Kidney epithelial cell (primary cell): Measurements from ENCODE around the gene ARID3A. TPM values are rescaled to one million over a fixed set of nuclear protein-coding genes. Genes with fewer than 3 reads are reported as not detected.

Experiments used
- DNase-seq: peaks from one replicate; pipeline ENCODE4 v3.0.0-alpha.2; 2010; ENCODE audit warnings: low read depth
- H3K27me3 ChIP-seq: 2 replicates; pipeline ENCODE4 v1.6.0; 2011; ENCODE audit warnings: low read length; ENCODE audit not compliant: control insufficient read depth, insufficient read depth
- H3K36me3 ChIP-seq: 2 replicates; pipeline ENCODE4 v1.5.1; 2011; ENCODE audit warnings: low read length; ENCODE audit not compliant: control insufficient read depth, insufficient read depth
- H3K4me3 ChIP-seq: 2 replicates; pipeline ENCODE4 v1.5.1; 2011; ENCODE audit warnings: low read depth, mild to moderate bottlenecking, control low read depth, low read length
- total RNA-seq: library from RNA; depleted of rRNA; stranded (reverse); fragments of >200 nt; gene quantifications from 2 replicates; pipeline ENCODE4 v1.2.3, GENCODE V29; 2015
- TF ChIP-seq, protein P1 (sequence below): IDR thresholded peaks from 2 replicates; pipeline ENCODE4 v1.5.1; 2011; ENCODE audit warnings: mild to moderate bottlenecking, moderate library complexity, low read length, control low read depth, inconsistent platforms; ENCODE audit not compliant: insufficient read depth, poor library complexity, severe bottlenecking

ARID3A gene
- total RNA-seq, 1 donor from 2014 or later = 27.4 TPM

DNA sequence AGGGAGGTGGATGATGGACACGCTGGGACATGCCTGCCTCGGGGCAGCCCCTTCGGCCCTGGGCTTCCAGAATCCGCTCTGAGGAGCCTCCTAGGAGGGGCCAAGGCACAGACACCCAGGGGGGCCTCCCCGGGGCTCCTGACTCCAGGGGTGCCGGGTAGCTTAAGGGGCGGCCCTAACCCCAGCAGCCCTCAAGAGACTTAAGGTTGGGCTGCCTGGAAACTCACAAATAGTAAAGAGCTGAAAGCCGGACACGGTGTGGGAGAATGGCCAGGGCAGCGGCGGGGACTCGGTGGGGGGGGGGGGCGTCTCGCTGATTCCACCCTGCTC, 7.7 kb downstream of the ARID3A start:
- no peak overlapping the region for H3K4me3 ChIP-seq
- TF ChIP-seq, protein P1, sequence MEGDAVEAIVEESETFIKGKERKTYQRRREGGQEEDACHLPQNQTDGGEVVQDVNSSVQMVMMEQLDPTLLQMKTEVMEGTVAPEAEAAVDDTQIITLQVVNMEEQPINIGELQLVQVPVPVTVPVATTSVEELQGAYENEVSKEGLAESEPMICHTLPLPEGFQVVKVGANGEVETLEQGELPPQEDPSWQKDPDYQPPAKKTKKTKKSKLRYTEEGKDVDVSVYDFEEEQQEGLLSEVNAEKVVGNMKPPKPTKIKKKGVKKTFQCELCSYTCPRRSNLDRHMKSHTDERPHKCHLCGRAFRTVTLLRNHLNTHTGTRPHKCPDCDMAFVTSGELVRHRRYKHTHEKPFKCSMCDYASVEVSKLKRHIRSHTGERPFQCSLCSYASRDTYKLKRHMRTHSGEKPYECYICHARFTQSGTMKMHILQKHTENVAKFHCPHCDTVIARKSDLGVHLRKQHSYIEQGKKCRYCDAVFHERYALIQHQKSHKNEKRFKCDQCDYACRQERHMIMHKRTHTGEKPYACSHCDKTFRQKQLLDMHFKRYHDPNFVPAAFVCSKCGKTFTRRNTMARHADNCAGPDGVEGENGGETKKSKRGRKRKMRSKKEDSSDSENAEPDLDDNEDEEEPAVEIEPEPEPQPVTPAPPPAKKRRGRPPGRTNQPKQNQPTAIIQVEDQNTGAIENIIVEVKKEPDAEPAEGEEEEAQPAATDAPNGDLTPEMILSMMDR = no peak

DNA sequence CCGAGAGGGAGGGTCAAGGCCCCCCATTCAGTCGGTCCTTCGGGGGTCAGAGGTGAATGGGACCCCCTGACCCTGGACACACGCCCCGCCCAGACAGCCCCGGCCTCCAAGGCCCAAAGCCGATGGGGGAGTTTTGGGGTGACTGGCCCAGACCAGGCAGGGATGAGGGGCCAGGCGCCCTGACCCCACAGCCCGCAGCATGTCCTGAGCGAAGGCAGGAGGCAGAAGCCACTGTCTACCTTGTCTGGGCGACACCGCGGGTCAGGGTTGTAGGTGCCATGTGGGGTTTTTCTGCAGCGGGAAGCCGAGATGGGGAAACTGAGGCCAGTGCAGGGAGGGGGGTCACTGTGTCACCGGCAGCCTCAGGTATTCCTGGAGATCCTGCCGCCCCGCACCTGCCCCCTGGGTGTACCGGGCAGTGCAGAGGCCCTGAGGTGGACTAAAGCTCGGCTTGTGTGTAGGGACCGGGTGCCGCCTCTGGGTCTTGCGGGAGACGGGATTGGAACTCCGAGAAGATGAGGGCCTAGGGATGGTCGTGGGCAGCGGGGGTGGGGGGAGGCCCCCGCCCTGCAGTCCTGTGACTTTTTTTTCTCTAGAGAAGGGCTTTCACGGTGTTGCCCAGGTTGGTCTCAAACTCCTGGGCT, 8.5 kb downstream of the ARID3A start:
- Histone ChIP-seq H3K36me3 (no peaks in the 10 kb centered on the region), H3K4me3 (no peak overlapping the region), H3K27me3 (no peaks in the 10 kb centered on the region)
- TF ChIP-seq, protein P1 = no peak
- DNase-seq = no peak

More for the DNA sequence above, 7.7 kb downstream of the ARID3A start:
- DNase-seq = no peak
- Histone ChIP-seq H3K36me3 (no peaks in the 10 kb centered on the region), H3K27me3 (no peaks in the 10 kb centered on the region)

DNA sequence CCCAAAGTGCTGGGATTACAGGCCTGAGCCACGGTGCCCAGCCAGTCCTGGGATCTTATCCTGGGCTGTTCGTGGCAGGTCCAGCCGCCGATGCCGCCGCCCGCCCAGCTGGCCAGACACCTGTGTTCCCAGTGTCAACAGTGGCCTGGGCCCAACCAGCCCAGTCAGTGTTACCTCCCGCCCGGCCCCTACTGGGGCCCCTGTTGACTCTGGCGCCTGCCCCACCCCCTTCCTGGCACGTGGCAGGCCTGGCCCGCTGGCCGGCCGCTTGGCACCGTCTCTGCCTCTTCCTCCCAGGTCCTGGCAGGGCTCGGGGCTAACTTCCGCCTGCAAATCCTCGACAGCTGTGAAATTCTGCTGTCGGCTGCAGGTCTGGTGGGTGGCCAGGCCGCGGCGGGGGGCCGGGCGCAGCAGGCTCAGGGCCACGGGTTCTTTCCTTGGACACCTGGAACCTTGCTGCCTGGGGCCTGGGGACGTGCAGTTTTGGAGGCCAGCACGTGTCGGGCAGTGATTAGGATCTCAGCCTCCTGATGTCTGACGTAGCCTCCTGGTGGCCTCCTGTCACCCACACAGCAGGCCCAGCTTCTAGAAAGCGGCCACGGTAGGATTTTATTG, 9.1 kb downstream of the ARID3A start:
- H3K4me3 ChIP-seq = no peak overlapping the region
- H3K36me3 ChIP-seq = no peaks in the 10 kb centered on the region
- H3K27me3 ChIP-seq = no peaks in the 10 kb centered on the region
- no peak for DNase-seq
- TF ChIP-seq, protein P1 = no peak

DNA sequence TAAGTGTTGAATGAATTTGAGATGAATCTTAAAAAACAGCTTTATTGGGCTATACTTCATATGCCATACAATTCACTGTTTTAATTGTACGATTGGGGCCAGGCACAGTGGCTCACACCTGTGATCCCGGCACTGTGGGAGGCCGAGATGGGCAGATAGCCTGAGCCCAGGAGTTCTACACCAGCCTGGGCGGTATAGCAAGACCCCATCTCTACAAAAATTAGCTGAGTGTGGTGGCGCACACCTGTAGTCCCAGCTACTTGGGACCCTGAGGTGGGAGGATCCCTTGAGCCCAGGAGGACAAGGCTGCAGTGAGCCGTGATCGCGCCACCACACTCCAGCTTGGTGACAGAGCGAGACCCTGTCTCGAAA, 10.3 kb downstream of the ARID3A start:
- no peaks in the 10 kb centered on the region for H3K27me3 ChIP-seq
- DNase-seq = no peak
- H3K36me3 ChIP-seq = no peaks in the 10 kb centered on the region
- no peak overlapping the region for H3K4me3 ChIP-seq
- TF ChIP-seq, protein P1 = no peak

DNA sequence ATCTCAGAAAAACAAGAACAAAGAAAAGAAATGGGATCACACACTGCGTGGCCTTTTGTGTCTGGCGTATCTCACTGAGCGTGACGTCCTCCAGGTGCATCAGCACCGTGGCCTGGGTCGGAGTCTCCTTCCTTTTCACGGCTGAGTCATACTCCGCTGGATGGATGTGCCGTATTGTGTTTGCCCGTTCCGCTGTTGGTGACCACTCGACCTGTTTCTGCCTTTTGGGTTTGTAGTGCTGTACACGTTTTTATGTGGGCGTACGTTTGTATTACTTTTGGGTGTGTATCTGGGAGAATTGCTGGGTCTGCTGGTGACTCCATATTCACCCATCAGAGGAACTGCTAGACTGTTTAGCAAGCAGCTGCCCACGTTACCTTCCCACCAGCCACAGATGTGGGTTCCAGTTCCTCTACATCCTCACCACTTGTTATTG, 11.4 kb downstream of the ARID3A start:
- H3K36me3 ChIP-seq = no peaks in the 10 kb centered on the region
- H3K27me3 ChIP-seq = no peaks in the 10 kb centered on the region
- H3K4me3 ChIP-seq = no peak overlapping the region
- no peak for DNase-seq
- TF ChIP-seq, protein P1 = no peak
